K562 (cell line): Measurements from ENCODE around the gene ATP12A. TPM values are rescaled to one million over a fixed set of nuclear protein-coding genes. Genes with fewer than 3 reads are reported as not detected.

ENCODE experiments used
- BACH1 ChIP-seq: fragments of 200-800 bp; sonication (Bioruptor generic); IDR thresholded peaks from 2 replicates; pipeline ENCODE4 v1.6.1; 2016; ENCODE audit warnings: missing genetic modification characterization, missing compliant biosample characterization
- CEBPG ChIP-seq, 3 experiments: fragments of 200-800 bp in 1 of 3; sonication (Bioruptor generic) in 1 of 3; sonication (generic) in 1 of 3; formaldehyde crosslinking in 1 of 3; IDR thresholded peaks in 2 of 3; conservative IDR thresholded peaks in 1 of 3; 2 replicates each; pipeline versions ENCODE4 v1.6.1 to v1.8.0; 2016 to 2022; ENCODE audit warnings: missing compliant biosample characterization in 2 of 3, missing genetic modification characterization in 2 of 3, mild to moderate bottlenecking in 1 of 3, missing genetic modification reagents in 1 of 3
- COPS2 ChIP-seq: fragments of 450-650 bp; conservative IDR thresholded peaks from 2 replicates; pipeline ENCODE4 v1.6.1; 2016; ENCODE audit warnings: mild to moderate bottlenecking, moderate library complexity
- FOSL1 ChIP-seq: fragments of 200-800 bp; sonication (Bioruptor generic); conservative IDR thresholded peaks from 2 replicates; pipeline ENCODE4 v1.6.1; 2016; ENCODE audit warnings: missing genetic modification characterization, missing compliant biosample characterization
- MAFG ChIP-seq: fragments of 450-650 bp; conservative IDR thresholded peaks from 2 replicates; pipeline ENCODE4 v1.6.1; 2016; ENCODE audit warnings: missing genetic modification characterization, missing compliant biosample characterization
- MAFK ChIP-seq: IDR thresholded peaks from 2 replicates; pipeline ENCODE4 v1.6.1; 2011; ENCODE audit warnings: low read length, improper control_type of control experiment
- MEF2D ChIP-seq: conservative IDR thresholded peaks from 2 replicates; pipeline ENCODE4 v1.6.1; 2016; ENCODE audit warnings: low read depth, missing genetic modification characterization, missing compliant biosample characterization
- OTX1 ChIP-seq: fragments of 450-650 bp; formaldehyde crosslinking; IDR thresholded peaks from 2 replicates; pipeline ENCODE4 v1.4.0; 2022; ENCODE audit warnings: mild to moderate bottlenecking
- POLR2G ChIP-seq: fragments of 200-400 bp; formaldehyde crosslinking; IDR thresholded peaks from 2 replicates; pipeline ENCODE4 v1.6.1; 2017; ENCODE audit warnings: low read depth, mild to moderate bottlenecking, antibody characterized with exemption, low read length, moderate library complexity
- PTRF ChIP-seq: fragments of 450-650 bp; IDR thresholded peaks from 2 replicates; pipeline ENCODE4 v1.6.1; 2016; ENCODE audit warnings: mild to moderate bottlenecking, missing genetic modification characterization, missing compliant biosample characterization
- PYGO2 ChIP-seq: fragments of 450-650 bp; IDR thresholded peaks from 2 replicates; pipeline ENCODE4 v1.6.1; 2016; ENCODE audit warnings: mild to moderate bottlenecking, missing genetic modification characterization, moderate library complexity, missing compliant biosample characterization
- TCF7L2 ChIP-seq: fragments of 150-350 bp; IDR thresholded peaks from 2 replicates; pipeline ENCODE4 v1.6.1; 2016; ENCODE audit warnings: low read depth, mild to moderate bottlenecking, low read length, moderate library complexity
- polyA plus RNA-seq, 8 experiments: library from polyadenylated mRNA; depleted of rRNA in 4 of 8; stranded (reverse) in 5 of 8; unstranded in 3 of 8; fragments of >200 nt; fragmentation: Nextera tagmentation in 2 of 8; fragmentation: Illumina TruSeq in 1 of 8; extraction: Ambion mirVana in 2 of 8; extraction: Trizol in 1 of 8; gene quantifications; 2 replicates each; pipeline versions ENCODE4 v1.2.1 to v1.2.3, GENCODE V29; 2011 to 2014; ENCODE audit warnings: inconsistent platforms in 1 of 8, missing spikeins in 1 of 8
- total RNA-seq, 7 experiments: library from RNA; depleted of rRNA in 6 of 7; stranded (reverse); fragments of >200 nt in 6 of 7; fragmentation: Illumina TruSeq in 2 of 7; extraction: Trizol in 2 of 7; gene quantifications; 2 replicates each; pipeline versions ENCODE4 v1.2.1 to v1.2.3, GENCODE V29; 2011 to 2021; ENCODE audit warnings: low replicate concordance in 1 of 7
- TF ChIP-seq, protein P1 (sequence below): fragments of 450-650 bp; conservative IDR thresholded peaks from 2 replicates; pipeline ENCODE4 v1.6.1; 2016; ENCODE audit warnings: missing genetic modification characterization, low read depth, mild to moderate bottlenecking, missing compliant biosample characterization, moderate library complexity
- TF ChIP-seq, protein P2 (sequence below): fragments of 150-350 bp; conservative IDR thresholded peaks from 2 replicates; pipeline ENCODE4 v1.6.1; 2014; ENCODE audit warnings: low read length
- TF ChIP-seq, protein P3 (sequence below): fragments of 200-800 bp; sonication (Bioruptor generic); IDR thresholded peaks from 2 replicates; pipeline ENCODE4 v1.6.1; 2016; ENCODE audit warnings: missing genetic modification characterization, missing compliant biosample characterization
- TF ChIP-seq, protein P4 (sequence below): sonication (generic); formaldehyde crosslinking; IDR thresholded peaks from 2 replicates; pipeline ENCODE4 v1.8.0; 2022; ENCODE audit warnings: missing genetic modification reagents, mild to moderate bottlenecking, moderate library complexity, borderline replicate concordance

Gene ATP12A
- total and polyA plus RNA-seq, 9 of the 15 experiments (the other 6 are each of a cell fraction or from before 2014, with no cell fraction given) = not detected

DNA sequence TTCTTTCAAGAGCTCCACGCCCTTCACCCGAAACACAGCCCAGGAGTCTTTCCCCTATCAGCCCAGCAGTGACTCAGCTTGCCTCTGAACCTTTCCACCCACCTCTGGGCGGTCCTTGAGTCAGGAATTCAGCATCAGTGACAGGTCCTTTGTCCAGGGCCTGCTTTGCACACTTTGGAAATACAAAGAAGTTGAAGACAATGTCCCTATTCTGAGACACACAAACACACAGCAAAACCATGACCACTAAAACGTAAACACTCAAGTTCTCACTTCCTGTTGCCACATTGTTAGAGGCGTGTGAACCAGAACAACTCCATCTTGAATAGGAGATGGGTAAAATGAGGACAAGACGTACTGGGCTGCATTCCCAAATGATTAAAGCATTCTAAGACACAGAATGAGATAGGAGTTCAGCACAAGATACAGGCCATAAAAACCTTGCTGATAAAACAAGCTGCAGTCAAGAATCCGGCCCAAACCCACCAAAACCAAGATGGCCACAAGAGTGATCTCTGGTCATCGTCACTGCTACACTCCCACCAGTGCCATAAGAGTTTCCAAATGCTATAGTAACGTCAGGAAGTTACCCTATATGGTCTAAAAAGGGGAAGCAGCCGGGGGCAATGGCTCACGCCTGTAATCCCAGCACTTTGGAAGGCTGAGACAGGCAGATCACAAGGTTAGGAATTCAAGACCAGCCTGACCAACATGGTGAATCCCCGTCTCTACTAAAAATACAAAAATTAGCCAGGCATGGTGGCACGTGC lies 49.2 kb upstream of the ATP12A start (continued):
- no peak for TF ChIP-seq CEBPG (CRISPR knock-in tag; IDR thresholded peaks at IDR 0.05)
- TF ChIP-seq CEBPG (tag; conservative IDR thresholded peaks at IDR 0.05 in 1 of 2, IDR thresholded peaks at IDR 0.05 in 1 of 2) = no peak
- TF ChIP-seq, protein P1, sequence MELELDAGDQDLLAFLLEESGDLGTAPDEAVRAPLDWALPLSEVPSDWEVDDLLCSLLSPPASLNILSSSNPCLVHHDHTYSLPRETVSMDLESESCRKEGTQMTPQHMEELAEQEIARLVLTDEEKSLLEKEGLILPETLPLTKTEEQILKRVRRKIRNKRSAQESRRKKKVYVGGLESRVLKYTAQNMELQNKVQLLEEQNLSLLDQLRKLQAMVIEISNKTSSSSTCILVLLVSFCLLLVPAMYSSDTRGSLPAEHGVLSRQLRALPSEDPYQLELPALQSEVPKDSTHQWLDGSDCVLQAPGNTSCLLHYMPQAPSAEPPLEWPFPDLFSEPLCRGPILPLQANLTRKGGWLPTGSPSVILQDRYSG (tag) = peak; percentile 87
- TF ChIP-seq, protein P2, sequence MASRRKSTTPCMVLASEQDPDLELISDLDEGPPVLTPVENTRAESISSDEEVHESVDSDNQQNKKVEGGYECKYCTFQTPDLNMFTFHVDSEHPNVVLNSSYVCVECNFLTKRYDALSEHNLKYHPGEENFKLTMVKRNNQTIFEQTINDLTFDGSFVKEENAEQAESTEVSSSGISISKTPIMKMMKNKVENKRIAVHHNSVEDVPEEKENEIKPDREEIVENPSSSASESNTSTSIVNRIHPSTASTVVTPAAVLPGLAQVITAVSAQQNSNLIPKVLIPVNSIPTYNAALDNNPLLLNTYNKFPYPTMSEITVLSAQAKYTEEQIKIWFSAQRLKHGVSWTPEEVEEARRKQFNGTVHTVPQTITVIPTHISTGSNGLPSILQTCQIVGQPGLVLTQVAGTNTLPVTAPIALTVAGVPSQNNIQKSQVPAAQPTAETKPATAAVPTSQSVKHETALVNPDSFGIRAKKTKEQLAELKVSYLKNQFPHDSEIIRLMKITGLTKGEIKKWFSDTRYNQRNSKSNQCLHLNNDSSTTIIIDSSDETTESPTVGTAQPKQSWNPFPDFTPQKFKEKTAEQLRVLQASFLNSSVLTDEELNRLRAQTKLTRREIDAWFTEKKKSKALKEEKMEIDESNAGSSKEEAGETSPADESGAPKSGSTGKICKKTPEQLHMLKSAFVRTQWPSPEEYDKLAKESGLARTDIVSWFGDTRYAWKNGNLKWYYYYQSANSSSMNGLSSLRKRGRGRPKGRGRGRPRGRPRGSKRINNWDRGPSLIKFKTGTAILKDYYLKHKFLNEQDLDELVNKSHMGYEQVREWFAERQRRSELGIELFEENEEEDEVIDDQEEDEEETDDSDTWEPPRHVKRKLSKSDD = no peak
- 0 out of 2 replicates have a peak, but pooled peaks have one; percentile 27 for TF ChIP-seq MEF2D
- peak; percentile 71 for TF ChIP-seq PTRF (tag)
- no peak for TF ChIP-seq POLR2G
- TF ChIP-seq FOSL1 (tag) = 0 out of 2 replicates have a peak, but pooled peaks have one; percentile 12
- 0 out of 2 replicates have a peak, but pooled peaks have one; percentile 18 for TF ChIP-seq MAFG (tag)
- no peak for TF ChIP-seq TCF7L2
- TF ChIP-seq BACH1 = 0 out of 2 replicates have a peak, but pooled peaks have one; percentile 36
- TF ChIP-seq, protein P3, sequence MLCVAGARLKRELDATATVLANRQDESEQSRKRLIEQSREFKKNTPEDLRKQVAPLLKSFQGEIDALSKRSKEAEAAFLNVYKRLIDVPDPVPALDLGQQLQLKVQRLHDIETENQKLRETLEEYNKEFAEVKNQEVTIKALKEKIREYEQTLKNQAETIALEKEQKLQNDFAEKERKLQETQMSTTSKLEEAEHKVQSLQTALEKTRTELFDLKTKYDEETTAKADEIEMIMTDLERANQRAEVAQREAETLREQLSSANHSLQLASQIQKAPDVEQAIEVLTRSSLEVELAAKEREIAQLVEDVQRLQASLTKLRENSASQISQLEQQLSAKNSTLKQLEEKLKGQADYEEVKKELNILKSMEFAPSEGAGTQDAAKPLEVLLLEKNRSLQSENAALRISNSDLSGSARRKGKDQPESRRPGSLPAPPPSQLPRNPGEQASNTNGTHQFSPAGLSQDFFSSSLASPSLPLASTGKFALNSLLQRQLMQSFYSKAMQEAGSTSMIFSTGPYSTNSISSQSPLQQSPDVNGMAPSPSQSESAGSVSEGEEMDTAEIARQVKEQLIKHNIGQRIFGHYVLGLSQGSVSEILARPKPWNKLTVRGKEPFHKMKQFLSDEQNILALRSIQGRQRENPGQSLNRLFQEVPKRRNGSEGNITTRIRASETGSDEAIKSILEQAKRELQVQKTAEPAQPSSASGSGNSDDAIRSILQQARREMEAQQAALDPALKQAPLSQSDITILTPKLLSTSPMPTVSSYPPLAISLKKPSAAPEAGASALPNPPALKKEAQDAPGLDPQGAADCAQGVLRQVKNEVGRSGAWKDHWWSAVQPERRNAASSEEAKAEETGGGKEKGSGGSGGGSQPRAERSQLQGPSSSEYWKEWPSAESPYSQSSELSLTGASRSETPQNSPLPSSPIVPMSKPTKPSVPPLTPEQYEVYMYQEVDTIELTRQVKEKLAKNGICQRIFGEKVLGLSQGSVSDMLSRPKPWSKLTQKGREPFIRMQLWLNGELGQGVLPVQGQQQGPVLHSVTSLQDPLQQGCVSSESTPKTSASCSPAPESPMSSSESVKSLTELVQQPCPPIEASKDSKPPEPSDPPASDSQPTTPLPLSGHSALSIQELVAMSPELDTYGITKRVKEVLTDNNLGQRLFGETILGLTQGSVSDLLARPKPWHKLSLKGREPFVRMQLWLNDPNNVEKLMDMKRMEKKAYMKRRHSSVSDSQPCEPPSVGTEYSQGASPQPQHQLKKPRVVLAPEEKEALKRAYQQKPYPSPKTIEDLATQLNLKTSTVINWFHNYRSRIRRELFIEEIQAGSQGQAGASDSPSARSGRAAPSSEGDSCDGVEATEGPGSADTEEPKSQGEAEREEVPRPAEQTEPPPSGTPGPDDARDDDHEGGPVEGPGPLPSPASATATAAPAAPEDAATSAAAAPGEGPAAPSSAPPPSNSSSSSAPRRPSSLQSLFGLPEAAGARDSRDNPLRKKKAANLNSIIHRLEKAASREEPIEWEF (CRISPR knock-in tag) = no peak
- no peak for TF ChIP-seq COPS2
- TF ChIP-seq, protein P4, sequence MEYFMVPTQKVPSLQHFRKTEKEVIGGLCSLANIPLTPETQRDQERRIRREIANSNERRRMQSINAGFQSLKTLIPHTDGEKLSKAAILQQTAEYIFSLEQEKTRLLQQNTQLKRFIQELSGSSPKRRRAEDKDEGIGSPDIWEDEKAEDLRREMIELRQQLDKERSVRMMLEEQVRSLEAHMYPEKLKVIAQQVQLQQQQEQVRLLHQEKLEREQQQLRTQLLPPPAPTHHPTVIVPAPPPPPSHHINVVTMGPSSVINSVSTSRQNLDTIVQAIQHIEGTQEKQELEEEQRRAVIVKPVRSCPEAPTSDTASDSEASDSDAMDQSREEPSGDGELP (CRISPR knock-in tag) = no peak
- peak; percentile 58; the same call in 1 of the 2 replicates for TF ChIP-seq PYGO2 (tag)
- TF ChIP-seq MAFK = peak; percentile 12; the same call in 1 of the 2 replicates
- no peak for TF ChIP-seq OTX1 (CRISPR knock-in tag)
